ENCODE data around the gene ZMIZ1.

The ZMIZ1 gene

GRCh38 chr10:79249186-79250121 is 180.7 kb downstream of the ZMIZ1 start:
- TF ChIP-seq REST (IDR thresholded peaks at IDR 0.05; ENCODE audit: insufficient read depth in 1 of 2, low read depth in 2 of 2, low read length in 2 of 2) (no peak), POLR2AphosphoS5 (IDR thresholded peaks at IDR 0.05; ENCODE audit: low read depth, low read length) (no peak), FOXP2 (optimal IDR thresholded peaks at IDR 0.05; ENCODE audit: borderline replicate concordance, extremely low read depth, extremely low read length, insufficient read depth) (no peak), SIN3A (IDR thresholded peaks at IDR 0.05; ENCODE audit: borderline replicate concordance, insufficient read depth, low read length) (no peak), TAF1 (IDR thresholded peaks at IDR 0.05; ENCODE audit: borderline replicate concordance, insufficient read depth, low read length) (no peak)

DNA sequence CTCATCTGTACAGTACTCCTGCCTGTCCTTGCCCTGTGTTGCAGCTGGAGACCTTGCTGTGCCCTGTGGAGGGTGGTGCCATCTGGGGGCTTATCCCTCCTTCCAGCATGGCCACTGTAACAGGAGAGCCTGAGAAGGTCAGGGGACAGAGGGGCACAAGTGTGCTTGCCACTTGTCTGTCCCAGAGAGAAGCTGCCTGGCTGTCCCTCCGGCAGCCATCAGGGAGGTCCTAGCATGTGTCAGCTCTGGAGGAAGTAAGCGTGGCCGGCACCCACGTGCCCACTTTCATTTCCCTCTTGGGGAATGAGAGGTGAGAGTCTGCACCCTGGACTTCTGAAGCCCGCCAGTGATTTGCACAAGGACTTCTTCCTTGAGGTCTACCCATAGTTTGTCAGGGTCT is 181.5 kb downstream of the ZMIZ1 start:
- TF ChIP-seq FOXP2 (optimal IDR thresholded peaks at IDR 0.05; ENCODE audit: borderline replicate concordance, extremely low read depth, extremely low read length, insufficient read depth) (no peak), REST (IDR thresholded peaks at IDR 0.05; ENCODE audit: insufficient read depth in 1 of 2, low read depth in 2 of 2, low read length in 2 of 2) (no peak), POLR2AphosphoS5 (IDR thresholded peaks at IDR 0.05; ENCODE audit: low read depth, low read length) (no peak), TAF1 (IDR thresholded peaks at IDR 0.05; ENCODE audit: borderline replicate concordance, insufficient read depth, low read length) (no peak), SIN3A (IDR thresholded peaks at IDR 0.05; ENCODE audit: borderline replicate concordance, insufficient read depth, low read length) (no peak)

DNA sequence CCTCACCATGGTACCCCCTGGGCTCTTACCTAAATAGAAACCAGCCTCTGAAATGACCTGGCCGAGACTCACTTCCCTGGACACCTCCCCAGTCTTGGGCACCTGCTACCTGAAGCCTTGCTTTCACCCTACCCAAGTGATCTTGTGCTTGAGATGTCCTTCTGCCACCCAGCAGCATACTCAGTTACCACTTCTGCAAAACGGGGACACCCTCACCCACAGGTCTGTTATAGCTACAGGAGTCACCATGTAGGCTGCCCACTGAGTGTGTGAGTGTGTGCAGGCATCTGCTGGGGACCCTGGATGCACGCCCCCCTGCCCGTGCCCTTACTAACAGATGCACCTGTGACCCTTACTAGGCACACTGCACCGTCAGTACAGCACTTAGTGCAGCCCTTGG is 183.7 kb downstream of the ZMIZ1 start:
- TF ChIP-seq FOXP2 (optimal IDR thresholded peaks at IDR 0.05; ENCODE audit: borderline replicate concordance, extremely low read depth, extremely low read length, insufficient read depth) = no peak
- no peak for TF ChIP-seq POLR2AphosphoS5 (IDR thresholded peaks at IDR 0.05; ENCODE audit: low read depth, low read length)
- no peak for TF ChIP-seq REST (IDR thresholded peaks at IDR 0.05; ENCODE audit: insufficient read depth in 1 of 2, low read depth in 2 of 2, low read length in 2 of 2)
- no peak for TF ChIP-seq SIN3A (IDR thresholded peaks at IDR 0.05; ENCODE audit: borderline replicate concordance, insufficient read depth, low read length)
- no peak for TF ChIP-seq TAF1 (IDR thresholded peaks at IDR 0.05; ENCODE audit: borderline replicate concordance, insufficient read depth, low read length)

DNA sequence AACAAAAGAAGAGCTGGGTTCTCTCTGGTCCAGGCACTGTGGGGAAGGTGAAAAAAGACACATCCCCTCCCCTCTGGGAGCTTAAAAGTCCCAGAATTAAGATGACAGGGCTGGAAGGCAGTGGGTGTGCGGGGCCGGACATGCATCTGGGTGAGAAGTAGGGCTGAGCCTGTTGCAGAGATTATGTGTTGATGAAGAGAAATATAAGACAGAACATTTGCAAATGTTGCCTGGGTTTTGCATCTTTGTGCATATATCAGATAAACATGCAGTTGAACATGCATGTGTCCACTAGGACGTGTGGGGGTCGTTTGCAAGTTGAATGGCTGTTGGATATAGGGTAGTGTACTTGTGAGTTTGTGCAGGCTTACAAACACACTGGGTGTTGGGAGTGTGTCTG is 184.2 kb downstream of the ZMIZ1 start:
- TF ChIP-seq POLR2AphosphoS5 (IDR thresholded peaks at IDR 0.05; ENCODE audit: low read depth, low read length) = no peak
- TF ChIP-seq REST (IDR thresholded peaks at IDR 0.05; ENCODE audit: insufficient read depth in 1 of 2, low read depth in 2 of 2, low read length in 2 of 2) = no peak
- TF ChIP-seq TAF1 (IDR thresholded peaks at IDR 0.05; ENCODE audit: borderline replicate concordance, insufficient read depth, low read length) = no peak
- no peak for TF ChIP-seq FOXP2 (optimal IDR thresholded peaks at IDR 0.05; ENCODE audit: borderline replicate concordance, extremely low read depth, extremely low read length, insufficient read depth)
- TF ChIP-seq SIN3A (IDR thresholded peaks at IDR 0.05; ENCODE audit: borderline replicate concordance, insufficient read depth, low read length) = no peak
